AG04449 (cell line): Measurements from ENCODE around the gene RBM4.

Source experiments
- CTCF ChIA-PET: fragments of 350-600 bp; formaldehyde crosslinking; extraction: SDS; loops from one replicate; lab custom pipeline; 2021; ENCODE audit warnings: antibody characterized with exemption; lab: Yijun Ruan, JAX
- POLR2A ChIA-PET: fragments of 400-600, 350-600 bp; formaldehyde crosslinking; extraction: SDS; loops from one replicate; lab custom pipeline; 2020; ENCODE audit warnings: antibody characterized with exemption, inconsistent platforms; lab: Yijun Ruan, JAX
- DNase-seq: peaks from one replicate; pipeline ENCODE4 v3.0.0-alpha.2; 2010; ENCODE audit warnings: low read depth, low spot score
- H3K4me3 ChIP-seq: 2 replicates; pipeline ENCODE4 v1.5.1; 2011; ENCODE audit warnings: low read depth, mild to moderate bottlenecking, control low read depth, low read length
- TF ChIP-seq, protein P1 (sequence below): IDR thresholded peaks from one replicate; pipeline ENCODE4 v1.5.1; 2011; ENCODE audit warnings: mild to moderate bottlenecking, moderate library complexity, low read length, control low read depth, inconsistent platforms; ENCODE audit not compliant: insufficient read depth; ENCODE audit errors: missing control alignments

RBM4 gene

GRCh38 chr11:66686801-66687750 is 48.6 kb downstream of the RBM4 start:
- TF ChIP-seq, protein P1, sequence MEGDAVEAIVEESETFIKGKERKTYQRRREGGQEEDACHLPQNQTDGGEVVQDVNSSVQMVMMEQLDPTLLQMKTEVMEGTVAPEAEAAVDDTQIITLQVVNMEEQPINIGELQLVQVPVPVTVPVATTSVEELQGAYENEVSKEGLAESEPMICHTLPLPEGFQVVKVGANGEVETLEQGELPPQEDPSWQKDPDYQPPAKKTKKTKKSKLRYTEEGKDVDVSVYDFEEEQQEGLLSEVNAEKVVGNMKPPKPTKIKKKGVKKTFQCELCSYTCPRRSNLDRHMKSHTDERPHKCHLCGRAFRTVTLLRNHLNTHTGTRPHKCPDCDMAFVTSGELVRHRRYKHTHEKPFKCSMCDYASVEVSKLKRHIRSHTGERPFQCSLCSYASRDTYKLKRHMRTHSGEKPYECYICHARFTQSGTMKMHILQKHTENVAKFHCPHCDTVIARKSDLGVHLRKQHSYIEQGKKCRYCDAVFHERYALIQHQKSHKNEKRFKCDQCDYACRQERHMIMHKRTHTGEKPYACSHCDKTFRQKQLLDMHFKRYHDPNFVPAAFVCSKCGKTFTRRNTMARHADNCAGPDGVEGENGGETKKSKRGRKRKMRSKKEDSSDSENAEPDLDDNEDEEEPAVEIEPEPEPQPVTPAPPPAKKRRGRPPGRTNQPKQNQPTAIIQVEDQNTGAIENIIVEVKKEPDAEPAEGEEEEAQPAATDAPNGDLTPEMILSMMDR: no peak
- ChIA-PET POLR2A (no interaction called here), CTCF (interaction anchor here (1.2 to 2.8 kb wide), 5 partner anchors 8 to 278 kb away, joined by 3 to 13 read pairs (median 4); partner anchors contain the start of gene RBM4B)
- no peak for DNase-seq
- no peak overlapping the region for H3K4me3 ChIP-seq

DNA sequence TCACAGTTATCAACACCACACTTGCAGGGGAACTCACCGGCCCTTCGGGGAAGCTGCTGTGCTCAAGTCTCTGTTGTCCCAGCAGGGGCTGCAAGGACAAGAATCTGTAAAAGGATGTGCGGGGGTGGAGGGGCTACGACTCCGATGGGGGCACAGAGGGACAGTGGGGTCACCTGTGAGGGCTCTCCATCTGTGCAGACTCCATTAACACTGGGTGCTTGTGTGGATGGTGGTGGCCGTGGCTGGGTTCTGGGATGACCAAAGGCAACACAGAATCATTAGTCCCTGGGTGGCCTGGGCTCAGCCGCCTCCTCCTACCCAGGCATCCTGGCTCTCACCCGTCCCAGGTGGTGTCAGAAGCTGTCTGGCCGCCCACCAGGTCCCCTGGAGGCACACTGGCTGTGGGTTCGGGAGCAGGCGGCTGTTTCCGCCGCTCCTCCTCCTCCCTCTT is 49.4 kb downstream of the RBM4 start:
- ChIA-PET POLR2A (no interaction called here), CTCF (interaction anchor here (1.0 to 2.8 kb wide), 5 partner anchors 8 to 279 kb away, joined by 3 to 13 read pairs (median 4); no protein-coding TSS in a partner anchor)
- no peak for DNase-seq
- TF ChIP-seq, protein P1: no peak
- H3K4me3 ChIP-seq: no peak overlapping the region

- POLR2A ChIA-PET: no interaction called here
- DNase-seq: no peak
- CTCF ChIA-PET: interaction anchor here (0.6 to 2.8 kb wide), 6 partner anchors 9 to 280 kb away, joined by 3 to 13 read pairs (median 4); no protein-coding TSS in a partner anchor
- no peak overlapping the region for H3K4me3 ChIP-seq
- TF ChIP-seq, protein P1: no peak
Measured at GRCh38 chr11:66688561-66689534, 50.3 kb downstream of the RBM4 start.

DNA sequence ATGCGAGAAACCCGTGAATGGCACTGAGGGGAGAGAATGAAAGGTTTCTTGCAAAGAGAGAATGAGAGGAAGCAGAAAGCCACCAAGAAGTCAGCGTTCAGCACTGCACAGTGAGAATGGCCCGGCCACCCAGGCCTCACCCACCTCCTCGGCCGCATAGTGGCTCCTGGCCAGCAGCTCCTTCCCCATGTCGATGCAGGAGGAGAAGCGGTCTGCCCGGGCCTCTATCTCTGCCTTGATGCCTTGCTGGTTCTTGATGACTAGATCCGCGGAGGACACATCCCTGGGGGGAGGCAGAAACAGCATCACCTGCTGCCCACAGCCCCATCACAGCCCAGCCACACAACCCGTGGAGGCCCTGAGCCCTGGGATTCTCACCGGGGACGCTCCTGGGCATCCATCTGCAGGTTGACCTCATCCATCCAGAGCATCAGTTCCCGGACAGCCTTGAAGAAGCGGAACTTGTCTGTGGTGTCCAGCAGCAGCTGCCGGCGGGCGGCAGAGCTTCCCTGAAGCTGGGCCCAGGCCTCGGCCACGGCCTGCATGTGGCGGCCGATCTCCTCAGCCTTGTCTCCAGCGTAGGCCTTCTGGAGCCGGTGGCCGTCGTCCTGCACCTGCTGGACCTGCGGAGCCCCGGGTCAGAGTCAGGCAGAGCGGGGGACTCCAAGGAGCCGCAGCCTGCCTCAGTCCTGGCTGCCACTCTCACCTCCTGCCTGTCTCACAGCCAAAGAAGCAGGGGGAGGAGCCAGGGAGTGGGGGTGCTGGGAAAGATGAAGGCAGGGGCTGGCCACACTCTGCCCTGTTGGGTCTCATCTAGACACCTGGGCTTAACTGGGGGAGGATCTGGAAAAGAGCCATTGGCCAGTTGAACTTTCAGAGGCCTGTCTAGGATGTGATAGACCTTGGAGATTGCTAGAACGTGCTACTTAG is 51.4 kb downstream of the RBM4 start:
- DNase-seq: no peak
- H3K4me3 ChIP-seq: no peak overlapping the region
- POLR2A ChIA-PET: no interaction called here
- TF ChIP-seq, protein P1: no peak
- CTCF ChIA-PET: interaction anchor here (2.8 to 11.5 kb wide), 3 partner anchors 11 to 145 kb away, joined by 13 to 246 read pairs (median 35); partner anchors contain the start of gene RBM4B

- TF ChIP-seq, protein P1: no peak
- POLR2A ChIA-PET: no interaction called here
- CTCF ChIA-PET: interaction anchor here (4.5 to 11.5 kb wide), 2 partner anchors 12 to 143 kb away, joined by 35 to 246 read pairs; partner anchors contain the start of gene RBM4B
- no peak for DNase-seq
- H3K4me3 ChIP-seq: no peak overlapping the region
Measured at GRCh38 chr11:66691311-66691980, 52.9 kb downstream of the RBM4 start.
